OCI-LY7 (cell line): ENCODE data around the gene RUVBL2. TPM values are rescaled to one million over a fixed set of nuclear protein-coding genes. Genes with fewer than 3 reads are reported as not detected.

Experiments used
- BruUV-seq: library from RNA; stranded (reverse); fragments of 400-500 nt; replicated peaks from 2 replicates; lab custom pipeline; 2021; lab: Mats Ljungman, UMichigan
- CTCF ChIA-PET: fragments of 300-600 bp; sonication (Branson Sonifier 250); formaldehyde crosslinking; loops from one replicate; lab custom pipeline; 2022; ENCODE audit warnings: antibody characterized with exemption; ENCODE audit not compliant: unreplicated experiment; lab: Charles Lee
- POLR2A ChIA-PET: fragments of 300-600 bp; sonication (Branson Sonifier 250); formaldehyde crosslinking; loops from one replicate; lab custom pipeline; 2022; ENCODE audit warnings: antibody characterized with exemption; lab: Charles Lee
- DNase-seq: peaks from one replicate; pipeline ENCODE4 v3.0.0-alpha.2; 2015; ENCODE audit warnings: low spot score
- H2AFZ ChIP-seq: fragments of 200-600 bp; sonication (generic), shearing (Covaris generic); 2 replicates; pipeline ENCODE4 v1.6.1; 2014; ENCODE audit warnings: mild to moderate bottlenecking, antibody characterized with exemption, low read length, moderate library complexity
- H3K27ac ChIP-seq: fragments of 200-600 bp; sonication (generic); 2 replicates; pipeline ENCODE4 v1.5.1; 2014; ENCODE audit warnings: mixed run types, low read depth, mild to moderate bottlenecking, moderate library complexity, low read length, inconsistent platforms; ENCODE audit not compliant: poor library complexity, severe bottlenecking
- H3K36me3 ChIP-seq: fragments of 200-600 bp; sonication (generic); 2 replicates; pipeline ENCODE4 v1.6.1; 2014; ENCODE audit warnings: mild to moderate bottlenecking, antibody characterized with exemption, low read length, moderate library complexity, mixed read lengths; ENCODE audit not compliant: insufficient read depth
- H3K4me1 ChIP-seq: fragments of 200-600 bp; sonication (generic); 2 replicates; pipeline ENCODE4 v1.5.1; 2014; ENCODE audit warnings: mild to moderate bottlenecking, low read length; ENCODE audit not compliant: insufficient read depth, poor library complexity, severe bottlenecking
- H3K4me2 ChIP-seq: fragments of 200-600 bp; sonication (generic); 2 replicates; pipeline ENCODE4 v1.6.1; 2014; ENCODE audit warnings: mild to moderate bottlenecking, low read length
- H3K4me3 ChIP-seq: fragments of 200-600 bp; sonication (generic); 2 replicates; pipeline ENCODE4 v1.5.1; 2014; ENCODE audit warnings: mild to moderate bottlenecking, low read depth, low read length; ENCODE audit not compliant: poor library complexity, severe bottlenecking
- H3K79me2 ChIP-seq: fragments of 200-600 bp; sonication (generic); 2 replicates; pipeline ENCODE4 v1.6.1; 2016; ENCODE audit warnings: low read depth, mild to moderate bottlenecking, low read length, moderate library complexity, mixed read lengths; ENCODE audit not compliant: insufficient read depth
- H3K9me2 ChIP-seq: fragments of 200-600 bp; sonication (generic); 2 replicates; pipeline ENCODE4 v1.6.1; 2016; ENCODE audit warnings: mild to moderate bottlenecking, low read length, mixed read lengths; ENCODE audit not compliant: insufficient read depth
- H3K9me3 ChIP-seq: fragments of 200-600 bp; sonication (generic); 2 replicates; pipeline ENCODE4 v1.6.1; 2014; ENCODE audit warnings: mild to moderate bottlenecking, mixed run types, low read length, mixed read lengths
- H4K20me1 ChIP-seq: fragments of 200-600 bp; sonication (generic); 2 replicates; pipeline ENCODE4 v1.6.1; 2014; ENCODE audit warnings: mild to moderate bottlenecking, antibody characterized with exemption, low read length, moderate library complexity, mixed read lengths; ENCODE audit not compliant: insufficient read depth
- CTCF ChIP-seq: fragments of 200-600 bp; sonication (generic); conservative IDR thresholded peaks from 2 replicates; pipeline ENCODE4 v1.5.1; 2014; ENCODE audit warnings: mild to moderate bottlenecking, antibody characterized with exemption, low read length, moderate library complexity, mixed read lengths
- EZH2phosphoT487 ChIP-seq: fragments of 200-600 bp; sonication (generic); IDR thresholded peaks from 2 replicates; pipeline ENCODE4 v1.6.1; 2018; ENCODE audit warnings: low read depth, borderline replicate concordance, mild to moderate bottlenecking, mixed run types, antibody characterized with exemption, low read length, moderate library complexity, mixed read lengths
- intact Hi-C: fragments of 100-400 bp; cut with micrococcal nuclease; formaldehyde crosslinking; loops from one replicate; pipeline ENCODE4 v1.10.0; 2022; ENCODE audit not compliant: unreplicated experiment
- total RNA-seq, 2 experiments: library from RNA; depleted of rRNA in 1 of 2; stranded (reverse); fragments of >200 nt in 1 of 2; shearing (Covaris generic) in 1 of 2; gene quantifications; 2 replicates each; pipeline ENCODE4 v1.2.3, GENCODE V29; 2014 to 2022

Gene RUVBL2
- total RNA-seq, 2 experiments from 2014 or later: 125 to 265 TPM

GRCh38 chr19:49061000-49061399 is 67.3 kb downstream of the RUVBL2 start:
- Histone ChIP-seq H2AFZ (no peak overlapping the region), H3K9me3 (no peaks in the 10 kb centered on the region), H3K27ac (no peak overlapping the region), H3K9me2 (no peaks in the 10 kb centered on the region), H3K36me3 (no peaks in the 10 kb centered on the region), H3K4me3 (no peak overlapping the region), H3K79me2 (no peaks in the 10 kb centered on the region), H3K4me2 (no peak overlapping the region), H4K20me1 (no peaks in the 10 kb centered on the region), H3K4me1 (no peaks in the 10 kb centered on the region)
- ChIA-PET CTCF (interaction anchor here (0.7 kb wide), 1 partner anchor 262 kb away, joined by 3 read pairs; no protein-coding TSS in a partner anchor), POLR2A (interaction anchor here (0.6 kb wide), 1 partner anchor 50 kb away, joined by 3 read pairs; no protein-coding TSS in a partner anchor)
- DNase-seq: no peak
- intact Hi-C loops: no loop called here
- TF ChIP-seq CTCF (no peak), EZH2phosphoT487 (no peak)
- no TSS peak for BruUV-seq

- POLR2A ChIA-PET: no interaction called here
- TF ChIP-seq EZH2phosphoT487 (no peak), CTCF (no peak)
- Histone ChIP-seq H3K79me2 (no peaks in the 10 kb centered on the region), H3K4me2 (no peak overlapping the region), H3K27ac (no peak overlapping the region), H3K9me3 (no peaks in the 10 kb centered on the region), H3K9me2 (no peaks in the 10 kb centered on the region), H3K4me1 (no peaks in the 10 kb centered on the region), H4K20me1 (no peaks in the 10 kb centered on the region), H3K4me3 (no peak overlapping the region), H3K36me3 (no peaks in the 10 kb centered on the region), H2AFZ (no peak overlapping the region)
- DNase-seq: no peak
- no TSS peak for BruUV-seq
- intact Hi-C loops: no loop called here
- CTCF ChIA-PET: no interaction called here
These were observed 67.8 kb downstream of the RUVBL2 start for GRCh38 chr19:49061445-49061844.

GRCh38 chr19:49064029-49064629 is 70.4 kb downstream of the RUVBL2 start:
- Histone ChIP-seq H3K9me3 (no peaks in the 10 kb centered on the region), H3K4me2 (no peak overlapping the region), H4K20me1 (no peaks in the 10 kb centered on the region; the same call in 1 of the 2 replicates), H2AFZ (no peak overlapping the region), H3K9me2 (no peaks in the 10 kb centered on the region), H3K27ac (no peak overlapping the region), H3K36me3 (no peaks in the 10 kb centered on the region), H3K4me1 (no peaks in the 10 kb centered on the region), H3K79me2 (no peaks in the 10 kb centered on the region), H3K4me3 (no peak overlapping the region)
- intact Hi-C loops: no loop called here
- no TSS peak for BruUV-seq
- TF ChIP-seq EZH2phosphoT487 (no peak), CTCF (no peak)
- ChIA-PET POLR2A (no interaction called here), CTCF (no interaction called here)
- no peak for DNase-seq
